OCI-LY1 (cell line): ENCODE data around the gene GTSE1.
"Not testable (repeated sequence)": the region's sequence is repeated elsewhere in the genome, so short reads cannot be mapped to it uniquely, and the experiment has no call there.

Experiments used
- CTCF ChIP-seq: fragments of 200-600 bp; sonication (generic), shearing (Covaris generic); IDR thresholded peaks from 2 replicates; pipeline ENCODE4 v1.5.1; 2017; ENCODE audit warnings: mild to moderate bottlenecking, antibody characterized with exemption, low read length, moderate library complexity, mixed read lengths
- EZH2 ChIP-seq: fragments of 200-600 bp; sonication (generic), shearing (Covaris generic); IDR thresholded peaks from 2 replicates; pipeline ENCODE4 v1.8.0; 2017; ENCODE audit warnings: borderline replicate concordance, mixed run types, mild to moderate bottlenecking, antibody characterized with exemption, low read length, moderate library complexity, mixed read lengths

GRCh38 chr22:46312848-46313247 lies 16.2 kb downstream of the GTSE1 start:
- not testable (repeated sequence) for TF ChIP-seq CTCF, EZH2
